Heart right ventricle (tissue), 16 donors: ENCODE data around the gene NPHP4. TPM values are rescaled to one million over a fixed set of nuclear protein-coding genes. Genes with fewer than 3 reads are reported as not detected.
A peak's percentile ranks its signal among the peaks of the same experiment; 100 is the strongest.

Experiments
- ATAC-seq, 8 donors: fragments of 200-7000 bp; cut with Tn5 transposase; one replicate each; pipeline ENCODE4 v1.9.1; 2020; ENCODE audit warnings: mild to moderate bottlenecking in 8 of 8, moderate library complexity in 8 of 8, moderate number of reproducible peaks in 1 of 8
- DNase-seq, 2 donors: peaks; one replicate each; pipeline ENCODE4 v3.0.0-alpha.2; 2020
- H3K27ac ChIP-seq, 10 donors: fragments of 200-600 bp; sonication (generic) in 2 of 10; one replicate each; pipeline versions ENCODE4 v1.5.0 to v1.8.0; 2020 to 2022; ENCODE audit warnings: mild to moderate bottlenecking in 3 of 10
- H3K27me3 ChIP-seq, 7 donors: fragments of 200-600 bp; one replicate each; pipeline ENCODE4 v1.8.0; 2021 to 2022; ENCODE audit warnings: mild to moderate bottlenecking in 2 of 7
- H3K36me3 ChIP-seq, 9 donors: fragments of 200-600 bp; sonication (generic) in 1 of 9; one replicate each; pipeline versions ENCODE4 v1.5.0 to v1.8.0; 2020 to 2022; ENCODE audit warnings: mild to moderate bottlenecking in 2 of 9
- H3K4me1 ChIP-seq, 9 donors: fragments of 200-600 bp; sonication (generic) in 1 of 9; one replicate each; pipeline versions ENCODE4 v1.5.0 to v1.8.0; 2020 to 2022; ENCODE audit warnings: mild to moderate bottlenecking in 4 of 9
- H3K4me3 ChIP-seq, 10 donors: fragments of 200-600 bp; sonication (generic) in 2 of 10; one replicate each; pipeline versions ENCODE4 v1.5.0 to v1.8.0; 2020 to 2022; ENCODE audit warnings: mild to moderate bottlenecking in 7 of 10, moderate library complexity in 2 of 10
- H3K9me3 ChIP-seq, 11 donors: fragments of 200-600 bp in 10 of 11; sonication (generic) in 2 of 11; one replicate each; pipeline versions ENCODE4 v1.5.0 to v1.8.0; 2013 to 2022; ENCODE audit warnings: mild to moderate bottlenecking in 2 of 11, control low read depth in 1 of 11, moderate library complexity in 1 of 11
- CTCF ChIP-seq, 9 donors: fragments of 200-600 bp; sonication (generic) in 2 of 9; IDR thresholded peaks; one replicate each; pipeline versions ENCODE4 v1.5.0 to v1.8.0; 2021 to 2022; ENCODE audit warnings: antibody characterized with exemption in 9 of 9, mild to moderate bottlenecking in 5 of 9, moderate library complexity in 1 of 9
- WGBS, 2 donors: extraction: QIAGEN DNeasy Blood & Tissue Kit; methylation state at CpG; one replicate each; pipeline ENCODE4 v1.1.7; 2013; ENCODE audit warnings: inconsistent platforms in 1 of 2; 5-methylcytosine and 5-hydroxymethylcytosine counted together
- intact Hi-C, 10 donors: fragments of 100-400 bp; cut with DNase I; formaldehyde crosslinking; loops; one replicate each; pipeline versions ENCODE4 v1.11.1 to v1.14.2; 2022
- polyA plus RNA-seq, 2 donors: library from polyadenylated mRNA; stranded (reverse); fragments of 200-250 nt; gene quantifications; one replicate each; pipeline ENCODE4 v1.2.3, GENCODE V29; 2013
- total RNA-seq, 10 donors: library from RNA; stranded (reverse); fragmentation: NEBNext Ultra II Directional in 3 of 10; extraction: Animal tissue kit (Norgen Biotek cat#: 25700) in 3 of 10; gene quantifications; one replicate each; pipeline versions ENCODE4 v1.2.1 to v1.2.4, GENCODE V29; 2021 to 2023
- donor health status: Arrhythmogenic right ventricular cardiomyopathy.
- donor health status: ischemic (EF 13 %, LVEDD 7.1; RV severe dilation, severe dysfunction).
- donor health status: healthy with polysubstance abuse.
- donor health status: DM: no; HTN: yes; CAD: no.
- donor health status: DM: no; HTN: no; CAD: no.
- donor health status: ischemic (EF 25% LVEDD 6.9; RV normal size, moderate dysfunction).
- donor health status: ischemic (EF 25% LVEDD 5.7; RV mildly dilated, moderate dysfunction).
- donor health status: healthy.
- donor health status: DM: yes; HTN: yes; CAD: no.
- donor health status: Ischemic cardiomyopathy.
- donor health status: ischemic (EF 35%, LVEDD 5.7; RV mildly dilated, moderate dysfunction).
- donor health status: nonischemic (EF 11% LVEDD 7.7; RV severe dilation, severe dysfunction).
- donor health status: DM: yes; HTN: yes; CAD: no.
- donor health status: PGD.
- donor health status: ischemic (EF 29% LVEDD 5.4; RV normal size, mild dysfunction).
- donor health status: nonischemic (EF 23%, LVEDD 6.1; RV moderate dilation, normal function).

The NPHP4 gene
- total and polyA plus RNA-seq, 12 donors: 2.4 to 5.7 (median 3.3) TPM

GRCh38 chr1:5849550-5849949 is 142.7 kb downstream of the NPHP4 start:
- WGBS, 2 donors: 75 to 77% methylated on average over 4 of the region's 4 CpGs
- H3K27me3 ChIP-seq: peaks cover 0 to 50% (median 27%) of the 10 kb centered on the region in 7 donors
- no peak overlapping the region for H3K27ac ChIP-seq
- TF ChIP-seq CTCF (IDR thresholded peaks at IDR 0.05): no peak
- intact Hi-C loops: no loop called here
- H3K4me3 ChIP-seq: no peak overlapping the region
- H3K4me1 ChIP-seq: no peaks in the 10 kb centered on the region
- H3K36me3 ChIP-seq: no peaks in the 10 kb centered on the region
- no peak for DNase-seq
- no peak for ATAC-seq
- H3K9me3 ChIP-seq: no peaks in the 10 kb centered on the region

- Histone ChIP-seq H3K36me3 (no peaks in the 10 kb centered on the region), H3K27me3 (peaks cover 0 to 52% (median 38%) of the 10 kb centered on the region in 7 donors), H3K9me3 (no peaks in the 10 kb centered on the region), H3K4me1 (no peaks in the 10 kb centered on the region), H3K27ac (no peak overlapping the region), H3K4me3 (no peak overlapping the region)
- 24 to 32% methylated on average over 27 of the region's 27 CpGs for WGBS, 2 donors
- TF ChIP-seq CTCF (IDR thresholded peaks at IDR 0.05): no peak
- ATAC-seq: peak in 2 of 8 donors; percentile 27 to 28
- intact Hi-C loops: no loop called here
- no peak for DNase-seq
These were observed 145.1 kb downstream of the NPHP4 start for GRCh38 chr1:5847013-5847659.

GRCh38 chr1:5845376-5845775 is 146.8 kb downstream of the NPHP4 start:
- DNase-seq (no peak), ATAC-seq (no peak)
- no peaks in the 10 kb centered on the region for H3K9me3 ChIP-seq
- H3K27me3 ChIP-seq: peaks cover 0 to 56% (median 38%) of the 10 kb centered on the region in 7 donors
- no peaks in the 10 kb centered on the region for H3K36me3 ChIP-seq
- H3K4me1 ChIP-seq: no peaks in the 10 kb centered on the region
- no peak overlapping the region for H3K27ac ChIP-seq
- intact Hi-C loops: no loop called here
- 63 to 72% methylated on average over 5 of the region's 5 CpGs for WGBS, 2 donors
- TF ChIP-seq CTCF (IDR thresholded peaks at IDR 0.05): no peak
- no peak overlapping the region for H3K4me3 ChIP-seq

- ATAC-seq (no peak), DNase-seq (no peak)
- TF ChIP-seq CTCF (IDR thresholded peaks at IDR 0.05): no peak
- Histone ChIP-seq H3K36me3 (no peaks in the 10 kb centered on the region), H3K4me1 (no peaks in the 10 kb centered on the region), H3K27me3 (peaks cover 0 to 56% (median 38%) of the 10 kb centered on the region in 7 donors), H3K27ac (no peak overlapping the region), H3K4me3 (no peak overlapping the region), H3K9me3 (no peaks in the 10 kb centered on the region)
- 79 to 82% methylated on average over 14 of the region's 14 CpGs for WGBS, 2 donors
- intact Hi-C loops: no loop called here
These were observed 147.8 kb downstream of the NPHP4 start for GRCh38 chr1:5844442-5844841.
